IMR-90 (cell line): Measurements from ENCODE around the gene CLCNKA. TPM values are rescaled to one million over a fixed set of nuclear protein-coding genes. Genes with fewer than 3 reads are reported as not detected.

Source experiments
- ATAC-seq: fragments of 200-7000 bp; cut with Tn5 transposase; 2 replicates; pipeline ENCODE4 v1.9.1; 2020; ENCODE audit warnings: low read depth, mild to moderate bottlenecking, moderate library complexity
- BruUV-seq: library from RNA; stranded (reverse); fragments of 400-500 nt; replicated peaks from 2 replicates; lab custom pipeline; 2021; lab: Mats Ljungman, UMichigan
- CTCF ChIA-PET: fragments of 300-600 bp; formaldehyde crosslinking; extraction: SDS; loops from one replicate; lab custom pipeline; 2021; ENCODE audit warnings: antibody characterized with exemption; lab: Yijun Ruan, JAX
- POLR2A ChIA-PET: fragments of 300-600 bp; sonication (Branson Sonifier 250); formaldehyde crosslinking; loops from one replicate; lab custom pipeline; 2022; ENCODE audit warnings: antibody characterized with exemption; ENCODE audit not compliant: unreplicated experiment; lab: Charles Lee
- DNase-seq: peaks from one replicate; pipeline ENCODE4 v3.0.0; 2013
- H2AFZ ChIP-seq: replicated peaks from 2 replicates; pipeline ENCODE3; 2013; ENCODE audit warnings: low read length, mild to moderate bottlenecking; ENCODE audit not compliant: poor library complexity
- H2AK5ac ChIP-seq: 2 replicates; pipeline ENCODE4 v1.6.1; 2013; ENCODE audit warnings: low read depth, low read length, inconsistent platforms
- H2AK9ac ChIP-seq: replicated peaks from 2 replicates; pipeline ENCODE3; 2013; ENCODE audit warnings: mild to moderate bottlenecking, low read depth, low read length, moderate library complexity; ENCODE audit not compliant: poor library complexity
- H2BK120ac ChIP-seq: 2 replicates; pipeline ENCODE4 v1.6.1; 2013; ENCODE audit warnings: low read depth, low read length, inconsistent platforms
- H2BK15ac ChIP-seq: 3 replicates; pipeline ENCODE4 v1.6.1; 2013; ENCODE audit warnings: low read depth, low read length, inconsistent platforms
- H2BK20ac ChIP-seq: 2 replicates; pipeline ENCODE4 v1.6.1; 2013; ENCODE audit warnings: low read depth, mild to moderate bottlenecking, inconsistent platforms, low read length, moderate library complexity
- H2BK5ac ChIP-seq: 2 replicates; pipeline ENCODE4 v1.6.1; 2013; ENCODE audit warnings: mild to moderate bottlenecking, low read depth, low read length, inconsistent platforms; ENCODE audit not compliant: poor library complexity, severe bottlenecking
- H3K14ac ChIP-seq: replicated peaks from 2 replicates; pipeline ENCODE4 v1.6.1; 2013; ENCODE audit warnings: low read depth, low read length, inconsistent platforms
- H3K18ac ChIP-seq: 2 replicates; pipeline ENCODE4 v1.6.1; 2013; ENCODE audit warnings: low read depth, low read length, control low read depth
- H3K23ac ChIP-seq: 2 replicates; pipeline ENCODE4 v1.6.1; 2013; ENCODE audit warnings: low read depth, low read length, inconsistent platforms
- H3K27ac ChIP-seq: 2 replicates; pipeline ENCODE4 v1.5.1; 2013; ENCODE audit warnings: mild to moderate bottlenecking, control low read depth, low read length; ENCODE audit not compliant: insufficient read depth
- H3K27me3 ChIP-seq: 2 replicates; pipeline ENCODE4 v1.6.1; 2013; ENCODE audit warnings: low read length; ENCODE audit not compliant: control insufficient read depth, insufficient read depth
- H3K36me3 ChIP-seq: 2 replicates; pipeline ENCODE4 v1.6.1; 2013; ENCODE audit warnings: low read length, mixed read lengths; ENCODE audit not compliant: control insufficient read depth, insufficient read depth
- H3K4ac ChIP-seq: 2 replicates; pipeline ENCODE4 v1.6.1; 2013; ENCODE audit warnings: low read depth, low read length, inconsistent platforms
- H3K4me1 ChIP-seq: 2 replicates; pipeline ENCODE4 v1.6.1; 2013; ENCODE audit warnings: low read length, mixed read lengths; ENCODE audit not compliant: control insufficient read depth, insufficient read depth
- H3K4me2 ChIP-seq: 2 replicates; pipeline ENCODE4 v1.6.1; 2013; ENCODE audit warnings: low read depth, mild to moderate bottlenecking, control low read depth, low read length, moderate library complexity
- H3K4me3 ChIP-seq: 2 replicates; pipeline ENCODE4 v1.5.1; 2013; ENCODE audit warnings: low read depth, mild to moderate bottlenecking, control low read depth, low read length, moderate library complexity; ENCODE audit not compliant: insufficient read depth
- H3K56ac ChIP-seq: 2 replicates; pipeline ENCODE4 v1.6.1; 2013; ENCODE audit warnings: low read length, inconsistent platforms; ENCODE audit not compliant: insufficient read depth; ENCODE audit errors: extremely low read depth
- H3K79me1 ChIP-seq, 2 experiments: 2 replicates each; pipeline ENCODE4 v1.6.1; 2013; ENCODE audit warnings: low read length in 2 of 2, inconsistent platforms in 1 of 2, low read depth in 1 of 2
- H3K9ac ChIP-seq: 2 replicates; pipeline ENCODE4 v1.6.1; 2013; ENCODE audit warnings: low read depth, low read length, control low read depth
- H3K9me1 ChIP-seq: 2 replicates; pipeline ENCODE4 v1.6.1; 2013; ENCODE audit warnings: low read length, inconsistent platforms; ENCODE audit not compliant: insufficient read depth
- H3K9me3 ChIP-seq: 2 replicates; pipeline ENCODE4 v1.6.1; 2013; ENCODE audit warnings: low read length; ENCODE audit not compliant: control insufficient read depth, insufficient read depth
- H4K20me1 ChIP-seq: 2 replicates; pipeline ENCODE4 v1.6.1; 2013; ENCODE audit warnings: low read length, inconsistent platforms; ENCODE audit not compliant: insufficient read depth
- H4K5ac ChIP-seq: 2 replicates; pipeline ENCODE4 v1.6.1; 2013; ENCODE audit warnings: mild to moderate bottlenecking, low read depth, low read length, control low read depth
- H4K8ac ChIP-seq, 2 experiments: 2 replicates each; pipeline ENCODE4 v1.6.1; 2013; ENCODE audit warnings: low read depth in 2 of 2, low read length in 2 of 2, control low read depth in 1 of 2, inconsistent platforms in 1 of 2
- H4K91ac ChIP-seq: 2 replicates; pipeline ENCODE4 v1.6.1; 2013; ENCODE audit warnings: low read depth, low read length, inconsistent platforms; ENCODE audit not compliant: insufficient read depth
- NFE2L2 ChIP-seq: fragments of 150-350 bp; IDR thresholded peaks from 2 replicates; pipeline ENCODE4 v1.6.1; 2016; ENCODE audit warnings: low read depth, mild to moderate bottlenecking, low read length
- USF2 ChIP-seq: fragments of 150-350 bp; IDR thresholded peaks from 2 replicates; pipeline ENCODE4 v1.6.1; 2017; ENCODE audit warnings: mild to moderate bottlenecking, antibody characterized with exemption, low read length, low read depth
- WGBS, 2 experiments: methylation state at CpG; one replicate each; pipeline versions ENCODE4 v1.1.5 to v1.1.7; 2013; ENCODE audit warnings: missing lambda C conversion rate in 2 of 2; ENCODE audit not compliant: insufficient read length in 1 of 2; ENCODE audit errors: extremely low coverage in 2 of 2; 5-methylcytosine and 5-hydroxymethylcytosine counted together
- dilution Hi-C: fragments of 300-500 bp; cut with HindIII; formaldehyde crosslinking; loops from one replicate; pipeline ENCODE4 v1.14.3; 2018; ENCODE audit warnings: low sequenced_read_pairs; ENCODE audit not compliant: unreplicated experiment
- in situ Hi-C: fragments of 300-500 bp; cut with MboI; formaldehyde crosslinking; loops from 3 replicates; pipeline ENCODE4 v1.14.3; 2019; ENCODE audit warnings: low sequenced_read_pairs, inconsistent platforms, mixed read lengths
- intact Hi-C: fragments of 100-400 bp; cut with micrococcal nuclease; formaldehyde crosslinking; loops from 2 replicates; pipeline ENCODE4 v1.10.0; 2022
- polyA plus RNA-seq, 3 experiments: library from polyadenylated mRNA; depleted of rRNA; stranded (reverse); fragments of >200 nt; gene quantifications; 2 replicates each; pipeline ENCODE4 v1.2.3, GENCODE V29; 2012; ENCODE audit warnings: low replicate concordance in 1 of 3
- total RNA-seq: library from RNA; depleted of rRNA; stranded (reverse); fragments of >200 nt; gene quantifications from 2 replicates; pipeline ENCODE4 v1.2.3, GENCODE V29; 2012

CLCNKA gene
- total and polyA plus RNA-seq, 2 of the 4 experiments (the other 2 are of a cell fraction): 0.05 TPM; not detected in 1

- H4K8ac ChIP-seq: no peak overlapping the region
- H2AK5ac ChIP-seq: no peak overlapping the region
- H3K4me3 ChIP-seq: no peak overlapping the region
- H3K23ac ChIP-seq: no peak overlapping the region
- no peak overlapping the region for H3K27ac ChIP-seq
- H4K5ac ChIP-seq: no peak overlapping the region
- no peak overlapping the region for H2BK20ac ChIP-seq
- POLR2A ChIA-PET: no interaction called here
- no peak overlapping the region for H3K56ac ChIP-seq
- H3K18ac ChIP-seq: no peak overlapping the region
- no peaks in the 10 kb centered on the region for H3K36me3 ChIP-seq
- BruUV-seq: no TSS peak
- no peak overlapping the region for H3K9ac ChIP-seq
- no peak overlapping the region for H2AFZ ChIP-seq
- WGBS, 2 experiments: 33% methylated on average over 3 of the region's 19 CpGs; no CpG with 5 or more reads in 1 of the 2 experiments
- peaks cover 29% of the 10 kb centered on the region; the same call in 1 of the 2 replicates for H3K27me3 ChIP-seq
- TF ChIP-seq USF2: no peak
- no peak for TF ChIP-seq NFE2L2
- dilution Hi-C loops (no loop called here), in situ Hi-C loops (no loop called here), intact Hi-C loops (no loop called here)
- H3K9me3 ChIP-seq: no peaks in the 10 kb centered on the region
- H3K4ac ChIP-seq: no peak overlapping the region
- H3K14ac ChIP-seq: no peak overlapping the region
- no peak for ATAC-seq
- no peak for DNase-seq
- no peaks in the 10 kb centered on the region for H4K20me1 ChIP-seq
- H2BK15ac ChIP-seq: no peak overlapping the region
- CTCF ChIA-PET: no interaction called here
- H3K79me1 ChIP-seq: no peaks in the 10 kb centered on the region
- H2BK120ac ChIP-seq: no peak overlapping the region
- no peak overlapping the region for H2BK5ac ChIP-seq
- no peak overlapping the region for H4K91ac ChIP-seq
- no peaks in the 10 kb centered on the region for H3K9me1 ChIP-seq
- H3K4me2 ChIP-seq: no peak overlapping the region
- H3K4me1 ChIP-seq: no peaks in the 10 kb centered on the region
- H2AK9ac ChIP-seq: no peak overlapping the region
Measured at GRCh38 chr1:16047791-16048475, 26.1 kb downstream of the CLCNKA start.
